GM12864 (cell line): Measurements from ENCODE around the gene WFDC6.

ENCODE experiments used
- DNase-seq: peaks from one replicate; pipeline ENCODE4 v3.0.0-alpha.2; 2011; ENCODE audit warnings: low read depth
- H3K4me3 ChIP-seq: 2 replicates; pipeline ENCODE4 v1.5.1; 2011; ENCODE audit warnings: mild to moderate bottlenecking, low read depth, low read length, control low read depth
- CTCF ChIP-seq: IDR thresholded peaks from 2 replicates; pipeline ENCODE4 v1.5.1; 2011; ENCODE audit warnings: low read depth, mild to moderate bottlenecking, moderate library complexity, low read length, control low read depth, inconsistent platforms; ENCODE audit errors: missing control alignments

The WFDC6 gene

GRCh38 chr20:45506398-45506797 lies 32.9 kb downstream of the WFDC6 start:
- H3K4me3 ChIP-seq = no peak overlapping the region
- no peak for DNase-seq
- no peak for TF ChIP-seq CTCF

DNA sequence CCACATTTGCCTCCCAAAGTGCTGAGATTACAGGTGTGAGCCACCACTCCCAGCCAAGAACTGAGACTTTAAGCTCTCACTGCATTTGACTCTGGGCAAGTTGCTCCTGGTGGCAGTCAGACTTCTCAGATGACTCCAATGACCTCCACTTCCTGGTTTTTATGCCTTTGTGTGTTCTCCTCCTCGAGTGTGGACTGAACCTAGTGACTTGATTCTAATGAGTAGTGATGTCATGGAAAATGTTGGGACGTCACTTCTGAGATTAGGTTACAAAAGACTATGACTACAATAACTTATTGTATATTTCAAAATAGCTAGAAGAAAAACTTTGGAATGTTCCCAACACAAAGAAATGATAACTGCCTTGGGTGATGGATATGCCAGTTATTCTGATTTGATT lies 35.9 kb downstream of the WFDC6 start:
- TF ChIP-seq CTCF = no peak
- DNase-seq = no peak
- H3K4me3 ChIP-seq = no peak overlapping the region

GRCh38 chr20:45502561-45502960 lies 36.7 kb downstream of the WFDC6 start:
- no peak overlapping the region for H3K4me3 ChIP-seq
- TF ChIP-seq CTCF = no peak
- DNase-seq = no peak

DNA sequence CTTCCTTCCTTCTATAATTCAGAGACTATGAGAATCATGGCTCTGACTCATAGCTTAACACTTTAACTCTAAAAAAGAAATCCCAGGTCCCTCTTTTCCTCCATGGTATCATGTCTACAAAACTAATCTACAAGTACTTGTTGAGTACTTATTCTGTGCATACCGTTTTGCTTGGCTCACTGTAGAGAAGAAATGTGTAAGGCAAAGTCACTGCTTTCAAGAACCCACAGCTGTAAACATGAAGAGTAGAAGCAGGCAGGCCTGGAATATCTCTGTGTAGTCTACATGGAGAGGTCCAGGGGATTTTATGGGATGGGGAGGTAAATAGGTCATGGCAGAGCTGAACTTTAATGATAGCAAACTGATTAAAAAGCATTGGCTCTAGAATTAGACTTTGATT lies 37.7 kb downstream of the WFDC6 start:
- TF ChIP-seq CTCF = no peak
- no peak overlapping the region for H3K4me3 ChIP-seq
- no peak for DNase-seq

DNA sequence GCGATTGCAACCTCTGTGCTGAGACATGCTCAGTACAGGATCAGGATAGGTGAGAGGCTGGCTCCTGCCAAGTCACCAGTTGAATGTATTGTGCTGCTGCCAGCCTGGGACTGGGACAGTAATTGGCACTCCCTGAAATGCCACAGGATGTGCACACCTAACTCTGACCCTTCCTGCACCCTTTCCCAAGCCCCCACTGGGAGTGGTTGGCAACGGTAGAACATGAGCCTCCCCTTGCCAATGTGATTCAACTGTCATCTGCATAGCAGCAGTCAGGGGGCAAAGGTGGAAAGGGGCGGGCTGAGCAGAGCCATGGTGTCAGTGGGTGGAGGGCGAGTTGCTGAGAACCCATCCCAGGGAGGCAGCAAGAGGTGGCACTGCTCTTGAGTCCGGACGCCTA lies 39.3 kb downstream of the WFDC6 start:
- TF ChIP-seq CTCF = no peak
- no peak for DNase-seq
- H3K4me3 ChIP-seq = no peak overlapping the region

GRCh38 chr20:45497971-45498494 lies 41.2 kb downstream of the WFDC6 start:
- no peak for TF ChIP-seq CTCF
- DNase-seq = no peak
- no peak overlapping the region for H3K4me3 ChIP-seq

- H3K4me3 ChIP-seq = no peak overlapping the region
- no peak for TF ChIP-seq CTCF
- DNase-seq = no peak
These were observed 43.1 kb downstream of the WFDC6 start for GRCh38 chr20:45496166-45496565.
